Common myeloid progenitor, CD34-positive (primary cell): ENCODE data around the gene OR2V1.

ENCODE experiments used
- CTCF ChIA-PET: fragments of 350-600 bp; sonication (Branson Sonifier 250); formaldehyde crosslinking; loops from one replicate; lab custom pipeline; 2021; ENCODE audit warnings: antibody characterized with exemption; lab: Charles Lee
- POLR2A ChIA-PET: fragments of 350-600 bp; sonication (Branson Sonifier 250); formaldehyde crosslinking; loops from one replicate; lab custom pipeline; 2021; ENCODE audit warnings: antibody characterized with exemption; lab: Charles Lee
- DNase-seq, 3 donors: peaks; one replicate each; pipeline versions ENCODE4 v3.0.0 to v3.0.0-alpha.2; 2013
- H3K27ac ChIP-seq, 2 experiments: 1 replicate in 1 of 2; 2 replicates in 1 of 2; pipeline ENCODE4 v1.7.0; 2013; ENCODE audit warnings: inconsistent platforms in 2 of 2, low read length in 2 of 2, mild to moderate bottlenecking in 2 of 2, low read depth in 1 of 2, moderate library complexity in 1 of 2; ENCODE audit not compliant: severe bottlenecking in 2 of 2, insufficient read depth in 1 of 2, poor library complexity in 1 of 2
- H3K27me3 ChIP-seq, 5 experiments: replicated peaks in 2 of 5; 1 replicate in 3 of 5; 2 replicates in 2 of 5; pipeline versions ENCODE4 v1.6.1 to v1.7.0; 2013; ENCODE audit warnings: low read length in 4 of 5, mild to moderate bottlenecking in 2 of 5, moderate library complexity in 2 of 5, inconsistent platforms in 1 of 5; ENCODE audit not compliant: insufficient read depth in 5 of 5, control insufficient read depth in 4 of 5
- H3K36me3 ChIP-seq, 4 experiments: 1 replicate in 2 of 4; 2 replicates in 2 of 4; pipeline versions ENCODE4 v1.6.1 to v1.7.0; 2013; ENCODE audit warnings: low read length in 3 of 4, control low read depth in 1 of 4, mild to moderate bottlenecking in 1 of 4; ENCODE audit not compliant: control insufficient read depth in 4 of 4, insufficient read depth in 4 of 4
- H3K4me1 ChIP-seq, 4 experiments: 1 replicate in 3 of 4; 2 replicates in 1 of 4; pipeline versions ENCODE4 v1.6.1 to v1.7.1; 2013; ENCODE audit warnings: low read length in 3 of 4, mild to moderate bottlenecking in 3 of 4, control low read depth in 1 of 4, inconsistent platforms in 1 of 4, moderate library complexity in 1 of 4; ENCODE audit not compliant: control insufficient read depth in 4 of 4, insufficient read depth in 4 of 4; ENCODE audit errors: control extremely low read depth in 1 of 4
- H3K4me3 ChIP-seq, 7 experiments: 1 replicate in 4 of 7; 2 replicates in 3 of 7; pipeline versions ENCODE4 v1.5.1 to v1.7.0; 2013; ENCODE audit warnings: mild to moderate bottlenecking in 7 of 7, low read length in 6 of 7, moderate library complexity in 6 of 7, inconsistent platforms in 2 of 7, low read depth in 2 of 7, control low read depth in 1 of 7; ENCODE audit not compliant: insufficient read depth in 4 of 7, control insufficient read depth in 1 of 7; ENCODE audit errors: extremely low read depth in 1 of 7
- H3K9me3 ChIP-seq, 5 experiments: 1 replicate in 4 of 5; 2 replicates in 1 of 5; pipeline versions ENCODE4 v1.6.1 to v1.7.1; 2013; ENCODE audit warnings: low read length in 4 of 5, mild to moderate bottlenecking in 2 of 5, inconsistent platforms in 1 of 5, low read depth in 1 of 5, moderate library complexity in 1 of 5; ENCODE audit not compliant: control insufficient read depth in 4 of 5, insufficient read depth in 2 of 5; ENCODE audit errors: control extremely low read depth in 1 of 5
- WGBS: methylation state at CpG from one replicate; pipeline ENCODE4 v1.1.5; 2013; ENCODE audit not compliant: insufficient coverage; 5-methylcytosine and 5-hydroxymethylcytosine counted together

Gene OR2V1

DNA sequence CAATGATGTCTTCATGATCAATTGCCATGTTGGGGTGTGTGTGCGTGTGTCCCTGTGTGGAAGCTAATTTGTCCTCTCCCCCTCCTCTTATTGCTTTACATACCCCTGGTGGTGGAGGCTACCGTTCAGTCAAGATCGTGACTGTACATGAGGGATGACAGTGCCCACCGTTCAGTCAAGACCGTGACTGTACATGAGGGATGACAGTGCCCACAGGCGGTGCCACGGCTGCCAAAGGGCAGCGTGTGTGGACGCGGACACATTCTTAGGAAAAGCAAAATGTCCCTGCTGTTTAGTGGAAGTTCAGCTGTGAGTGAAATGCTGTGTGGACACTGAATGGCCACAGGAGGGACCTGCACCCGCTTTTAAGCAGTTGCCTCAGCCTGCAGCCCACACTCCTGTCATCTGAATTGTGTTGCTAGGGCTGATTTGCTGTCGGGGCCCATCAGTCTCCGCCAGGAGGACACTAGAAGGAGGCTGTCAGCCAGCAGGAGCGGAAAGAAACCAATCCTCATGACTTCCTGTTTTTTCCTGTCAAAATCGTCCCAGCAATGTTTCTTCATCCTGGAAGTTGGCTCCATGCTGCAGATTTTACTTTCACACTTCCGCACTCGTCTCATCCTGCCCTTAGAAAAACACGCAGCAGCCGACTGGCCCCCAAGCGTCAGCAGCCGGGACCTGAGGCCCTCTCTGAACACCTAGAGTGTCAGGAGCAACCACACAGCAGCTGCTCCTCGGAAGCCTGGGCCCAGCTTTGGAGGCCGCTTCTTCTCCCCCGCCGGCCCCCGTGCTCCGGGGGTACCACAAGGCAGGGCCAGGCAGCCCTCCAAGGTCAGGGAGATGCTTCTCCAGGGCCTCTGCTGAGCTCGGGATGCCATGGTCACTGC lies 9.1 kb downstream of the OR2V1 start:
- Histone ChIP-seq H3K4me3 (no peak overlapping the region), H3K27me3 (peaks cover 6 to 80% (median 33%) of the 10 kb centered on the region in 5 experiments), H3K36me3 (no peaks in the 10 kb centered on the region), H3K4me1 (no peaks in the 10 kb centered on the region), H3K9me3 (peaks cover 0 to 8% (median 1%) of the 10 kb centered on the region in 5 experiments), H3K27ac (no peak overlapping the region)
- 55% methylated on average over 24 of the region's 28 CpGs for WGBS
- no peak for DNase-seq
- ChIA-PET CTCF (no interaction called here), POLR2A (no interaction called here)

DNA sequence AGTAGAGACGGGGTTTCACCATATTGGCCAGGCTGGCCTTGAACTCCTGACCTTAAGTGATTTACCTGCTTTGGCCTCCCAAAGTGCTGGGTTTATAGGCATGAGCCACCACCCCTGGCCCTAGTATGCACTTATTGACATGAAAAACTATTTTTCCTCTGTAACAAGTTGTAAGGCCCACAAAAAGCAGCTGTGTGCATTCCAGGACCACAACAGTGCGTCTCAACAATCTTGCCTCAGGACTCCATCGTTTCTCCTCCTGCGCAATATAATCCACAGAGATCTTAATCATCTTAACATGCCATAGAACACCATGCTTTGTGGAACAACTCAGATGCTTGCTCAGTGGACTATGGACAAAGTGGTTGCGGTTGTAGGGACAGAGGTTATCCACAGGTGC lies 10.2 kb downstream of the OR2V1 start:
- H3K9me3 ChIP-seq = peaks cover 0 to 8% (median 1%) of the 10 kb centered on the region in 5 experiments
- H3K4me3 ChIP-seq = no peak overlapping the region
- no peak for DNase-seq
- no peaks in the 10 kb centered on the region for H3K36me3 ChIP-seq
- ChIA-PET CTCF (no interaction called here), POLR2A (no interaction called here)
- 75% methylated on average over 2 of the region's 5 CpGs for WGBS
- no peak overlapping the region for H3K27ac ChIP-seq
- no peaks in the 10 kb centered on the region for H3K4me1 ChIP-seq
- H3K27me3 ChIP-seq = peaks cover 7 to 83% (median 33%) of the 10 kb centered on the region in 5 experiments

DNA sequence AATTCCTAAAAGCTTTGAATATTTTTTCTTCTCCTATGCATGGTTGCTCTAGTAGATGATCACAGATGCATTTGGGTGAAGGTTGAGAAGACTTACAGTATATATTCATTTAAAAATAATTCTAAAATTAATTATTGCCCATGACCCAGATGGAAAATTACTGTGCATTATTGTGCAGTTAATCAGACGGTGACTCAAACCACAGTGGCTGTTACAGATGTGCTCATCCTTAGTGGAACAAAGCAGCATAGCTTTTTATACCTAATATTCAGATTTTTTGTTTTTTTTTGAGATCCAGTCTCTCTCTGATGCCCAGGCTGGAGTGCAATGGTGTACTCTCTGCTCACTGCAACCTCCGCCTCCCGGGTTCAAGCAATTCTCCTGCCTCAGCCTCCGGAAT lies 10.7 kb downstream of the OR2V1 start:
- Histone ChIP-seq H3K36me3 (no peaks in the 10 kb centered on the region), H3K9me3 (peaks cover 0 to 12% (median 1%) of the 10 kb centered on the region in 5 experiments), H3K27ac (no peak overlapping the region), H3K4me3 (no peak overlapping the region), H3K27me3 (peaks cover 8 to 88% (median 36%) of the 10 kb centered on the region in 5 experiments), H3K4me1 (no peaks in the 10 kb centered on the region)
- DNase-seq = no peak
- WGBS = 91% methylated on average over 4 of the region's 4 CpGs
- POLR2A ChIA-PET = no interaction called here
- CTCF ChIA-PET = no interaction called here

DNA sequence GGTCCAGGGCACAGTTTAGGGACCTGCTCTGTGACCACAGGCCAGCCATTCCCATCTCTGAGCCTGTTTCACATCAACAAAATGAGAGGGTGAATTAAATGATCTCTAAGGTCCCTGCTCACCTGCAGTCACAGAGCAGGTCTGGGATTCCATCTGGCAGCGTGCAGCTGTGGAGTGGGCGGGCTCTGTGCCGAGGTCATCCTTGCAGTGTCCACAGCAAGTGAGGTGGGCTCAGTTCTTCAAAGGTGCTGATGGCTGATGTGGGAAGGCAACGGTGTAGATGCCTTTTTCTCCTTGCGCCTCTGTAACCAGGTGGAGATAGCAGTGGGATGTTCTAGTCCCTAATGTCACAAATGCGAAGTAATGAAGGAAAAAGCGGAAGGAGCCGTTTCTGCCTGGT lies 11.9 kb downstream of the OR2V1 start:
- POLR2A ChIA-PET = no interaction called here
- H3K4me1 ChIP-seq = no peaks in the 10 kb centered on the region
- DNase-seq = no peak
- H3K4me3 ChIP-seq = no peak overlapping the region
- H3K36me3 ChIP-seq = no peaks in the 10 kb centered on the region
- H3K9me3 ChIP-seq = peaks cover 0 to 17% (median 6%) of the 10 kb centered on the region in 5 experiments
- H3K27me3 ChIP-seq = peaks cover 8 to 93% (median 40%) of the 10 kb centered on the region in 5 experiments
- WGBS = 82% methylated on average over 2 of the region's 8 CpGs
- no peak overlapping the region for H3K27ac ChIP-seq
- CTCF ChIA-PET = no interaction called here

DNA sequence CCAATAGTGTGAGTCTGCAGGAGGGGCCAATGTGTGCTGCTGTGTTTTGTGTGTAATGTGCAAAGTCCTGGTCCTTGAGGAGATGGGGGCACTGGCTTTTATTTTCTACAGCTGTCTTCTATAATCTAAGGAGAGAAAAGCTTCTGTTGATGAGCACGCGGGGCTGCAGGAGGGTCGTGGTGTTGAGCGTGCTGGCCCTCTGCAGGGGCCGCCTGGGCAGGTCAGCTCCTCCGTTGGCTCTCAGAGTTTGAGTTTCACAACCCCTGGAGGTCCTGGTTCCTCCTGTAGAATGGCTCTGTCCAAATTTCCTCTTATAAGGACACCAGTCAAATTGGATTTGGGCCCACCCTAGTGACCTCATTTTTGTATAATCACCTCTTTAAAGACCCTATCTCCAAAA lies 12.6 kb downstream of the OR2V1 start:
- no peaks in the 10 kb centered on the region for H3K36me3 ChIP-seq
- H3K4me3 ChIP-seq = no peak overlapping the region
- DNase-seq = no peak
- H3K9me3 ChIP-seq = peaks cover 0 to 23% (median 10%) of the 10 kb centered on the region in 5 experiments
- peaks cover 8 to 94% (median 38%) of the 10 kb centered on the region in 5 experiments for H3K27me3 ChIP-seq
- WGBS = 86% methylated on average over 6 of the region's 6 CpGs
- ChIA-PET CTCF (interaction anchor here (0.6 kb wide), 2 partner anchors 54 to 335 kb away, joined by 3 read pairs; no protein-coding TSS in a partner anchor), POLR2A (no interaction called here)
- no peak overlapping the region for H3K27ac ChIP-seq
- H3K4me1 ChIP-seq = no peaks in the 10 kb centered on the region

DNA sequence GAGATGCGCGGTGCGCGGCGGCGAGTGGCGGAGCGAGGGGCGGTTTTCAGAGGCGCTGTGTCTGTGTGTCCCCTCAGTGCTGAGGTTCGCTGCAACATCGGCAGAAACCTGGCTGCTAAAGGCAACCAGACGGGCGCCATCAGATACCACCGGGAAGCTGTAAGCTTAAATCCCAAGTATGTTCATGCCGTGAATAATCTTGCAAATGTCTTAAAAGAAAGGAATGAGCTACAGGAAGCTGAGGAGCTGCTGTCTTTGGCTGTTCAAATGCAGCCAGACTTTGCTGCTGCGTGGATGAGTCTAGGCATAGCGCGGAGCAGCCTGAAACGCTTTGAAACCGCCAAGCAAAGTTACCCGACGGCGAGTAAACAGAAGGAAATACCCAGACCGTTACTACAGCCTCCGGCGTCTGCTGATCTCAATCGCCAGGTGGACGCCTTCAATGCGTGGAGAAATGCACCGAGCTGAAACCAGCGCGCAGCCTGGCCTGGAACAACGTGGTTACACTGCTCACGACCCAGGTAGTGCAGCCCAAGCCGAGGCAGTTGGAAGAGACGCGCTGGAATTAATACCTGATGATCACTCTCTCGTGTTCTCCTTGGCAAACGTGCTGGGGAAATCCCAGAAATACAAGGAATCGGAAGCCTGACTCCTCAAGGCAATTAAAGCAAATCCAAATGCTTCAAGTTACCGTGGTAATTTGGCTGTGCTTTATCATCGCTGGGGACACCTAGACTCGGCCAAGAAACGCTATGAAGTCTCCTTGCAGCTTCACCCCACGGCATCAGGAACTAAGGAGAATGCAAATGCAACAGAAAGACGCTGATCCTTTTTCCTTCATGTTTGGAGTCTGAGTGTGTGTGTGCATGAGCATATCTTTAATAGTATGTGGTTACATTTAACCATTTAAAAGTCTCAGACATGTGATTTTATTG lies 15.9 kb downstream of the OR2V1 start:
- Histone ChIP-seq H3K36me3 (no peaks in the 10 kb centered on the region), H3K4me1 (no peaks in the 10 kb centered on the region), H3K9me3 (peaks cover 0 to 28% (median 14%) of the 10 kb centered on the region in 5 experiments), H3K27me3 (peaks cover 4 to 93% (median 24%) of the 10 kb centered on the region in 5 experiments), H3K27ac (no peak overlapping the region), H3K4me3 (no peak overlapping the region)
- 12% methylated on average over 43 of the region's 47 CpGs for WGBS
- DNase-seq = peak in 2 of 3 donors; percentile 28 to 40
- CTCF ChIA-PET = no interaction called here
- POLR2A ChIA-PET = no interaction called here
